Measurements from ENCODE around the gene RSPO3.
A peak's percentile ranks its signal among the peaks of the same experiment; 100 is the strongest.

The RSPO3 gene

DNA sequence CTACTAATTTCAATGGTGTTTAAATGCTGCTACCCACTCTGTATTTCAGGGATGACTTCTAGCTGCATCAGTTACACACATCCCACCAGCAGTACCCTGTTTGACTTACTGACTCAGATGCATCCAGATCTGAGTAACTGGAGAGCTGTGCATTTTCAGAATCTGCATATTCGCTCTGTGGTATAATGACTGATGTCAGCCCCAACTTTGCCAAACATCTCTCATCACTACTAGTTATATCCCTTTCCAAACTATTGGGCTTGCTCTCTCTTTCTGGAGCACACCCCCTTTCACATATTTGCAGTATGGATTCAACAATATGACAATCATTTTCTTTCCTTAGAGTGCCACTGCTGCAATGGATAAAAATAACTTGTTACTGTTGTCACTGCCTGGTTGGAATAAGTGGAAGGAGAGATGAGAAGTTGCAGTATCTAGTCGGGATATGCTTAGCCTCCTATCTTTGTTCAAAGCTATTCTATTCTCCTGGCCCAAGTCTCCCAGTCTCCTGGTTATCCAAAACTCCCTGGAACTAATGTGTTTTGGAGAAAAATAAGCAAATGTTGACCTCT lies 3.3 kb upstream of the RSPO3 start (continued):
- TF ChIP-seq ZNF132 (tag by site-specific recombination; IDR thresholded peaks at IDR 0.05; ENCODE audit: borderline replicate concordance) = no peak
- TF ChIP-seq ZNF292 (tag by site-specific recombination; IDR thresholded peaks at IDR 0.05; ENCODE audit: borderline replicate concordance, low read depth) = no peak
- TF ChIP-seq ZNF416 (tag by site-specific recombination; IDR thresholded peaks at IDR 0.05) = no peak
- TF ChIP-seq, protein P1, sequence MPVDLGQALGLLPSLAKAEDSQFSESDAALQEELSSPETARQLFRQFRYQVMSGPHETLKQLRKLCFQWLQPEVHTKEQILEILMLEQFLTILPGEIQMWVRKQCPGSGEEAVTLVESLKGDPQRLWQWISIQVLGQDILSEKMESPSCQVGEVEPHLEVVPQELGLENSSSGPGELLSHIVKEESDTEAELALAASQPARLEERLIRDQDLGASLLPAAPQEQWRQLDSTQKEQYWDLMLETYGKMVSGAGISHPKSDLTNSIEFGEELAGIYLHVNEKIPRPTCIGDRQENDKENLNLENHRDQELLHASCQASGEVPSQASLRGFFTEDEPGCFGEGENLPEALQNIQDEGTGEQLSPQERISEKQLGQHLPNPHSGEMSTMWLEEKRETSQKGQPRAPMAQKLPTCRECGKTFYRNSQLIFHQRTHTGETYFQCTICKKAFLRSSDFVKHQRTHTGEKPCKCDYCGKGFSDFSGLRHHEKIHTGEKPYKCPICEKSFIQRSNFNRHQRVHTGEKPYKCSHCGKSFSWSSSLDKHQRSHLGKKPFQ (tag by site-specific recombination; IDR thresholded peaks at IDR 0.05) = no peak
- TF ChIP-seq KLF7 (tag by site-specific recombination; IDR thresholded peaks at IDR 0.05; ENCODE audit: borderline replicate concordance) = no peak
- no peak for TF ChIP-seq KLF8 (tag by site-specific recombination; IDR thresholded peaks at IDR 0.05)
- no peak for TF ChIP-seq ZNF654 (tag by site-specific recombination; IDR thresholded peaks at IDR 0.05; ENCODE audit: low read depth)
- TF ChIP-seq, protein P2, sequence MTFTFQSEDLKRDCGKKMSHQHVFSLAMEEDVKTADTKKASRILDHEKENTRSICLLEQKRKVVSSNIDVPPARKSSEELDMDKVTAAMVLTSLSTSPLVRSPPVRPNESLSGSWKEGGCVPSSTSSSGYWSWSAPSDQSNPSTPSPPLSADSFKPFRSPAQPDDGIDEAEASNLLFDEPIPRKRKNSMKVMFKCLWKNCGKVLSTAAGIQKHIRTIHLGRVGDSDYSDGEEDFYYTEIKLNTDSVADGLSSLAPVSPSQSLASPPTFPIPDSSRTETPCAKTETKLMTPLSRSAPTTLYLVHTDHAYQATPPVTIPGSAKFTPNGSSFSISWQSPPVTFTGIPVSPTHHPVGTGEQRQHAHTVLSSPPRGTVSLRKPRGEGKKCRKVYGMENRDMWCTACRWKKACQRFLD (tag by site-specific recombination; IDR thresholded peaks at IDR 0.05) = no peak
- no peak for TF ChIP-seq ZNF510 (tag by site-specific recombination; IDR thresholded peaks at IDR 0.05; ENCODE audit: insufficient replicate concordance)

DNA sequence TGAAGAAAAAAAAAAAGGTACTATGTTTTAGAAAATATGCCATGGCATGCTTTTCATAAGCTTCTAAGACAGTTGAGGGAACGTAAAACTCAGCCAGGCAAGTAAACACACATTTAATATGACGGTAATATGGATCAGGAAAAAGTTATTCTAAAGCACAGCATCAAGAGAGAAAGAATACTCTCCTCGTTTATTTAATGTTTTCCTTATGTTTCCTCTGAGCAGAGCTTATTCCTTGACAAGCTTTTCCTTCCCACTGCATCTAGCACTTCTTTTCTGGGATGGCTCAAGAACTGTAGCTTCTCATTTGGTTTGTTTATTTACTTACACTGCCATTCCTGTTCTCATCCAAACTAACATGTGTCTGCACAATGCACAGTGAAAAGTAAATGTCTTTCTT lies 2.7 kb upstream of the RSPO3 start:
- CTCF ChIA-PET = interaction anchor here (0.5 to 2.4 kb wide), 4 partner anchors 71 to 899 kb away, joined by 3 to 7 read pairs (median 5); no protein-coding TSS in a partner anchor
- POLR2A ChIA-PET = no interaction called here
- no peaks in the 10 kb centered on the region for H3K4me1 ChIP-seq (ENCODE audit: control insufficient read depth, insufficient read depth, low read length)

DNA sequence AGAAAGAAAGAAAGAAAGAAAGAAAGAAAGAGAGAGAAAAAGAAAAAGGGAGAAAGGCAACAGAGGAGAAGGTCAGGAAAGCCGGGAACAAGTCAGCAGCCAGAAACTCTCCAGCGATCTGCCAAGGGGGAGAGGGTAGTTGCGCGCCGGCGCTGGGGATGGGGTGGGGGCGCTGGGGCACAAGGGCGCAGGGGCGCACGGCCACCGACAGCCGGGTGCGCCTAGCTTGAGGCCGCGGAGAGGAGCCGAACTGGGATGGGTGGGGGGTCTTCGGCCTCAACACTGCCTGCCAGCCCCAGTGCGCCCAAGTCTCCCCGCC lies 533 bp upstream of the RSPO3 start:
- no peaks in the 10 kb centered on the region for H3K4me1 ChIP-seq (ENCODE audit: control insufficient read depth, insufficient read depth, low read length)
- no peaks in the 10 kb centered on the region for H3K36me3 ChIP-seq (ENCODE audit: control insufficient read depth in 2 of 2, insufficient read depth in 1 of 2, low read length in 2 of 2)
- peak overlapping the region; percentile 46 for H3K4me3 ChIP-seq (ENCODE audit: low read depth, low read length)
- no peak overlapping the region for H3K27ac ChIP-seq (ENCODE audit: extremely low read depth, low read depth, low read length)
- ChIA-PET CTCF (interaction anchor here (0.5 to 1.3 kb wide), 4 partner anchors 16 to 778 kb away, joined by 3 to 5 read pairs (median 3); partner anchors contain the start of gene CENPW), POLR2A (interaction anchor here (0.9 kb wide), 1 partner anchor 401 kb away, joined by 3 read pairs; the partner anchor contains the start of gene MTCL3)
- no peaks in the 10 kb centered on the region for H3K9me3 ChIP-seq (ENCODE audit: control insufficient read depth, insufficient read depth, low read depth, low read length)
- TF ChIP-seq, protein P3, sequence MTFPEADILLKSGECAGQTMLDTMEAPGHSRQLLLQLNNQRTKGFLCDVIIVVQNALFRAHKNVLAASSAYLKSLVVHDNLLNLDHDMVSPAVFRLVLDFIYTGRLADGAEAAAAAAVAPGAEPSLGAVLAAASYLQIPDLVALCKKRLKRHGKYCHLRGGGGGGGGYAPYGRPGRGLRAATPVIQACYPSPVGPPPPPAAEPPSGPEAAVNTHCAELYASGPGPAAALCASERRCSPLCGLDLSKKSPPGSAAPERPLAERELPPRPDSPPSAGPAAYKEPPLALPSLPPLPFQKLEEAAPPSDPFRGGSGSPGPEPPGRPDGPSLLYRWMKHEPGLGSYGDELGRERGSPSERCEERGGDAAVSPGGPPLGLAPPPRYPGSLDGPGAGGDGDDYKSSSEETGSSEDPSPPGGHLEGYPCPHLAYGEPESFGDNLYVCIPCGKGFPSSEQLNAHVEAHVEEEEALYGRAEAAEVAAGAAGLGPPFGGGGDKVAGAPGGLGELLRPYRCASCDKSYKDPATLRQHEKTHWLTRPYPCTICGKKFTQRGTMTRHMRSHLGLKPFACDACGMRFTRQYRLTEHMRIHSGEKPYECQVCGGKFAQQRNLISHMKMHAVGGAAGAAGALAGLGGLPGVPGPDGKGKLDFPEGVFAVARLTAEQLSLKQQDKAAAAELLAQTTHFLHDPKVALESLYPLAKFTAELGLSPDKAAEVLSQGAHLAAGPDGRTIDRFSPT (tag by site-specific recombination; IDR thresholded peaks at IDR 0.05) = no peak
- TF ChIP-seq ZNF366 (tag by site-specific recombination; conservative IDR thresholded peaks at IDR 0.05) (peak; percentile 70), BCL11B (tag by site-specific recombination; IDR thresholded peaks at IDR 0.05; ENCODE audit: low read depth) (no peak), ZNF239 (tag by site-specific recombination; IDR thresholded peaks at IDR 0.05) (no peak), ZNF560 (tag by site-specific recombination; IDR thresholded peaks at IDR 0.05; ENCODE audit: borderline replicate concordance) (no peak), ZNF596 (tag by site-specific recombination; IDR thresholded peaks at IDR 0.05) (no peak), ZNF155 (tag by site-specific recombination; IDR thresholded peaks at IDR 0.05) (no peak)
- TF ChIP-seq, protein P4, sequence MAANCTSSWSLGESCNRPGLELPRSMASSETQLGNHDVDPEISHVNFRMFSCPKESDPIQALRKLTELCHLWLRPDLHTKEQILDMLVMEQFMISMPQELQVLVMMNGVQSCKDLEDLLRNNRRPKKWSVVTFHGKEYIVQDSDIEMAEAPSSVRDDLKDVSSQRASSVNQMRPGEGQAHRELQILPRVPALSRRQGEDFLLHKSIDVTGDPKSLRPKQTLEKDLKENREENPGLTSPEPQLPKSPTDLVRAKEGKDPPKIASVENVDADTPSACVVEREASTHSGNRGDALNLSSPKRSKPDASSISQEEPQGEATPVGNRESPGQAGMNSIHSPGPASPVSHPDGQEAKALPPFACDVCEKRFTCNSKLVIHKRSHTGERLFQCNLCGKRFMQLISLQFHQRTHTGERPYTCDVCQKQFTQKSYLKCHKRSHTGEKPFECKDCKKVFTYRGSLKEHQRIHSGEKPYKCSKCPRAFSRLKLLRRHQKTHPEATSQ (tag by site-specific recombination; IDR thresholded peaks at IDR 0.05) = no peak

More for the DNA sequence above, 2.7 kb upstream of the RSPO3 start:
- Histone ChIP-seq H3K9me3 (ENCODE audit: control insufficient read depth, insufficient read depth, low read depth, low read length) (no peaks in the 10 kb centered on the region), H3K27ac (ENCODE audit: extremely low read depth, low read depth, low read length) (no peak overlapping the region), H3K4me3 (ENCODE audit: low read depth, low read length) (no peak overlapping the region), H3K36me3 (ENCODE audit: control insufficient read depth in 2 of 2, insufficient read depth in 1 of 2, low read length in 2 of 2) (no peaks in the 10 kb centered on the region)
- TF ChIP-seq KLF8 (tag by site-specific recombination; IDR thresholded peaks at IDR 0.05) (no peak), ZNF202 (tag by site-specific recombination; IDR thresholded peaks at IDR 0.05; ENCODE audit: borderline replicate concordance) (no peak), ZFHX2 (tag by site-specific recombination; conservative IDR thresholded peaks at IDR 0.05) (no peak), SP3 (tag by site-specific recombination; IDR thresholded peaks at IDR 0.05) (no peak), ZNF48 (tag by site-specific recombination; IDR thresholded peaks at IDR 0.05) (no peak), ZBTB48 (tag by site-specific recombination; IDR thresholded peaks at IDR 0.05) (no peak), KLF16 (tag by site-specific recombination; IDR thresholded peaks at IDR 0.05) (no peak), HOXA7 (CRISPR knock-in tag; IDR thresholded peaks at IDR 0.05; ENCODE audit: borderline replicate concordance) (no peak)
- TF ChIP-seq, protein P5, sequence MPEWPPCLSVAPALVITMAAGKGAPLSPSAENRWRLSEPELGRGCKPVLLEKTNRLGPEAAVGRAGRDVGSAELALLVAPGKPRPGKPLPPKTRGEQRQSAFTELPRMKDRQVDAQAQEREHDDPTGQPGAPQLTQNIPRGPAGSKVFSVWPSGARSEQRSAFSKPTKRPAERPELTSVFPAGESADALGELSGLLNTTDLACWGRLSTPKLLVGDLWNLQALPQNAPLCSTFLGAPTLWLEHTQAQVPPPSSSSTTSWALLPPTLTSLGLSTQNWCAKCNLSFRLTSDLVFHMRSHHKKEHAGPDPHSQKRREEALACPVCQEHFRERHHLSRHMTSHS (tag by site-specific recombination; IDR thresholded peaks at IDR 0.05) = no peak
- TF ChIP-seq, protein P6, sequence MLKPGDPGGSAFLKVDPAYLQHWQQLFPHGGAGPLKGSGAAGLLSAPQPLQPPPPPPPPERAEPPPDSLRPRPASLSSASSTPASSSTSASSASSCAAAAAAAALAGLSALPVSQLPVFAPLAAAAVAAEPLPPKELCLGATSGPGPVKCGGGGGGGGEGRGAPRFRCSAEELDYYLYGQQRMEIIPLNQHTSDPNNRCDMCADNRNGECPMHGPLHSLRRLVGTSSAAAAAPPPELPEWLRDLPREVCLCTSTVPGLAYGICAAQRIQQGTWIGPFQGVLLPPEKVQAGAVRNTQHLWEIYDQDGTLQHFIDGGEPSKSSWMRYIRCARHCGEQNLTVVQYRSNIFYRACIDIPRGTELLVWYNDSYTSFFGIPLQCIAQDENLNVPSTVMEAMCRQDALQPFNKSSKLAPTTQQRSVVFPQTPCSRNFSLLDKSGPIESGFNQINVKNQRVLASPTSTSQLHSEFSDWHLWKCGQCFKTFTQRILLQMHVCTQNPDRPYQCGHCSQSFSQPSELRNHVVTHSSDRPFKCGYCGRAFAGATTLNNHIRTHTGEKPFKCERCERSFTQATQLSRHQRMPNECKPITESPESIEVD (tag by site-specific recombination; IDR thresholded peaks at IDR 0.05) = no peak

Measured in HEK293 (cell line).